CD4-positive, alpha-beta T cell (primary cell): ENCODE results near the gene PDZRN4. TPM values are rescaled to one million over a fixed set of nuclear protein-coding genes. Genes with fewer than 3 reads are reported as not detected.

Experiments
- ATAC-seq: fragments of 200-7000 bp; cut with Tn5 transposase; one replicate; pipeline ENCODE4 v1.10.0; 2022; ENCODE audit warnings: mild to moderate bottlenecking; ENCODE audit not compliant: poor library complexity
- CTCF ChIA-PET: fragments of 350-600 bp; sonication (Branson Sonifier 250); formaldehyde crosslinking; loops from one replicate; lab custom pipeline; 2021; ENCODE audit warnings: antibody characterized with exemption, inconsistent platforms; lab: Charles Lee
- POLR2A ChIA-PET: fragments of 350-600 bp; sonication (Branson Sonifier 250); formaldehyde crosslinking; loops from one replicate; lab custom pipeline; 2021; ENCODE audit warnings: antibody characterized with exemption, inconsistent platforms; lab: Charles Lee
- DNase-seq, 14 experiments: peaks; one replicate each; pipeline ENCODE4 v3.0.0-alpha.2; 2013 to 2020; ENCODE audit warnings: mixed read lengths in 2 of 14
- H3K27ac ChIP-seq, 2 donors: one replicate each; pipeline versions ENCODE4 v1.5.1 to v1.7.0; 2013; ENCODE audit warnings: low read length in 2 of 2, low read depth in 1 of 2, mild to moderate bottlenecking in 1 of 2
- H3K27me3 ChIP-seq, 2 experiments: 1 replicate in 1 of 2; 2 replicates in 1 of 2; pipeline versions ENCODE4 v1.6.1 to v1.7.0; 2013; ENCODE audit warnings: low read length in 2 of 2, control low read depth in 1 of 2, mild to moderate bottlenecking in 1 of 2, moderate library complexity in 1 of 2; ENCODE audit not compliant: insufficient read depth in 2 of 2, control insufficient read depth in 1 of 2
- H3K36me3 ChIP-seq: one replicate; pipeline ENCODE4 v1.6.1; 2013; ENCODE audit warnings: low read length, control low read depth; ENCODE audit not compliant: insufficient read depth
- H3K4me1 ChIP-seq: one replicate; pipeline ENCODE4 v1.6.1; 2013; ENCODE audit warnings: low read length, control low read depth; ENCODE audit not compliant: insufficient read depth
- H3K4me3 ChIP-seq: one replicate; pipeline ENCODE4 v1.5.1; 2013; ENCODE audit warnings: mild to moderate bottlenecking, low read length, moderate library complexity
- H3K9me3 ChIP-seq, 2 experiments: 1 replicate in 1 of 2; 2 replicates in 1 of 2; pipeline versions ENCODE4 v1.6.1 to v1.7.0; 2013; ENCODE audit warnings: low read length in 2 of 2, mild to moderate bottlenecking in 2 of 2, control low read depth in 1 of 2, moderate library complexity in 1 of 2; ENCODE audit not compliant: control insufficient read depth in 1 of 2, insufficient read depth in 1 of 2
- H3K27ac Mint-ChIP-seq: one replicate; pipeline ENCODE4 v1.8.0; 2020; ENCODE audit warnings: mixed read lengths
- H3K27me3 Mint-ChIP-seq: one replicate; pipeline ENCODE4 v1.8.0; 2021; ENCODE audit warnings: mixed read lengths
- H3K36me3 Mint-ChIP-seq: one replicate; pipeline ENCODE4 v1.8.0; 2021; ENCODE audit warnings: low read depth, mixed read lengths
- H3K4me1 Mint-ChIP-seq: one replicate; pipeline ENCODE4 v1.8.0; 2021; ENCODE audit warnings: low read depth, mixed read lengths
- H3K4me3 Mint-ChIP-seq: one replicate; pipeline ENCODE4 v1.8.0; 2020; ENCODE audit warnings: mild to moderate bottlenecking, mixed read lengths
- H3K9me3 Mint-ChIP-seq: one replicate; pipeline ENCODE4 v1.8.0; 2020; ENCODE audit warnings: mixed read lengths
- intact Hi-C, 2 experiments: fragments of 100-400 bp; cut with DNase I in 1 of 2; cut with micrococcal nuclease in 1 of 2; formaldehyde crosslinking; loops; one replicate each; pipeline versions ENCODE4 v1.15.1 to v1.9.0; 2023 to 2025; cut with DNase I, micrococcal nuclease
- total RNA-seq, 174 experiments: library from RNA in 2 of 174; stranded (reverse) in 2 of 174; gene quantifications; one replicate each; pipeline ENCODE4 v1.2.3 and lab custom pipeline; 2021 to 2026
- TF ChIP-seq, protein P1 (sequence below): fragments of 200-600 bp; IDR thresholded peaks from one replicate; pipeline ENCODE4 v1.8.0; 2022; ENCODE audit warnings: antibody characterized with exemption, mild to moderate bottlenecking

Gene PDZRN4
- total RNA-seq, 2 experiments from 2014 or later, result not detected

GRCh38 chr12:41453409-41453808 is 265.3 kb downstream of the PDZRN4 start:
- no peaks in the 10 kb centered on the region for H3K36me3 Mint-ChIP-seq
- CTCF ChIA-PET, result no interaction called here
- H3K27me3 Mint-ChIP-seq, result no peaks in the 10 kb centered on the region
- no peak overlapping the region for H3K4me3 ChIP-seq
- intact Hi-C loops, result no loop called here
- no peak for DNase-seq
- H3K4me3 Mint-ChIP-seq, result no peak overlapping the region
- H3K27me3 ChIP-seq, result no peaks in the 10 kb centered on the region
- H3K36me3 ChIP-seq, result no peaks in the 10 kb centered on the region
- H3K4me1 Mint-ChIP-seq, result no peaks in the 10 kb centered on the region
- no peak for ATAC-seq
- H3K4me1 ChIP-seq, result no peaks in the 10 kb centered on the region
- H3K9me3 Mint-ChIP-seq, result no peaks in the 10 kb centered on the region
- H3K27ac ChIP-seq, result no peak overlapping the region
- POLR2A ChIA-PET, result no interaction called here
- H3K27ac Mint-ChIP-seq, result no peak overlapping the region
- TF ChIP-seq, protein P1, sequence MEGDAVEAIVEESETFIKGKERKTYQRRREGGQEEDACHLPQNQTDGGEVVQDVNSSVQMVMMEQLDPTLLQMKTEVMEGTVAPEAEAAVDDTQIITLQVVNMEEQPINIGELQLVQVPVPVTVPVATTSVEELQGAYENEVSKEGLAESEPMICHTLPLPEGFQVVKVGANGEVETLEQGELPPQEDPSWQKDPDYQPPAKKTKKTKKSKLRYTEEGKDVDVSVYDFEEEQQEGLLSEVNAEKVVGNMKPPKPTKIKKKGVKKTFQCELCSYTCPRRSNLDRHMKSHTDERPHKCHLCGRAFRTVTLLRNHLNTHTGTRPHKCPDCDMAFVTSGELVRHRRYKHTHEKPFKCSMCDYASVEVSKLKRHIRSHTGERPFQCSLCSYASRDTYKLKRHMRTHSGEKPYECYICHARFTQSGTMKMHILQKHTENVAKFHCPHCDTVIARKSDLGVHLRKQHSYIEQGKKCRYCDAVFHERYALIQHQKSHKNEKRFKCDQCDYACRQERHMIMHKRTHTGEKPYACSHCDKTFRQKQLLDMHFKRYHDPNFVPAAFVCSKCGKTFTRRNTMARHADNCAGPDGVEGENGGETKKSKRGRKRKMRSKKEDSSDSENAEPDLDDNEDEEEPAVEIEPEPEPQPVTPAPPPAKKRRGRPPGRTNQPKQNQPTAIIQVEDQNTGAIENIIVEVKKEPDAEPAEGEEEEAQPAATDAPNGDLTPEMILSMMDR, result no peak
- H3K9me3 ChIP-seq, result no peaks in the 10 kb centered on the region

DNA sequence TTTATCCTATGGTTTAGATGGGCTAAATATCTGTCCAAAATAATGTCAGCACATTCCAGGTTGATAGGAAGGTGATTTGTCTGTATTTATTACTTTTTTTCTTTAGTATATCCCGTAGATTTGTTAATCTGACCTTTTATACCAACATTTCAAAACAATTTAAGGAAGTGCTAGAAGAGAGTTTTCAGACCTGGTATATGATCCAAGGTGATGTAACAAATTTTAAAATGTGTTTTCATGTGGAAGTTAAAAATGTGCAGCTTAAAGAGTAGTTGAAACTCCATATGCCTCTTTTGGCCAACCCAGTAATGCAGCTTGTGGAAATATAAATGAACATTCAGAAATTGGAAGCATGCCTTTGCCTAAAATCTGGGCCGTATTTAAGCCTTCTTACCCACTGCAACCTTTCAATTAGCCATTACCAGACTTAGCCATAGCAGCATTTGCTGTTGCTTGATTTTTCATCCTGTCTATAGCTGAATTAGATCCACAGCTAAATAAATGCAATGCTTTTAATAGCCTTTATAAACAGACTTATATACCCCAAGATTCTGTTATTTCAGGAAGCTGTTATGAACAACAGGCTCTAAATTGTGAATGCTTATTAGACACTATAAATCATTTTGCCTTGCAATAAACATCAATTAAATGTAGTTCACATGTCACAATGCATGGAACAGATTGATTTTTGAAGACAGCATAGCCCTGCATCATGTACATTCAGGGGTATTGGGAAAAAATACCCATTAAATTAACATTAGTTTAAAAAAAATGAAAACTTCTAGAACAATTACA is 271.2 kb downstream of the PDZRN4 start:
- no peaks in the 10 kb centered on the region for H3K36me3 ChIP-seq
- H3K27ac ChIP-seq, result no peak overlapping the region
- H3K9me3 Mint-ChIP-seq, result no peaks in the 10 kb centered on the region
- H3K27me3 Mint-ChIP-seq, result no peaks in the 10 kb centered on the region
- POLR2A ChIA-PET, result no interaction called here
- H3K9me3 ChIP-seq, result no peaks in the 10 kb centered on the region
- H3K4me3 ChIP-seq, result no peak overlapping the region
- ATAC-seq (no peak), DNase-seq (no peak)
- TF ChIP-seq, protein P1, result no peak
- H3K27me3 ChIP-seq, result no peaks in the 10 kb centered on the region
- H3K36me3 Mint-ChIP-seq, result no peaks in the 10 kb centered on the region
- intact Hi-C loops, result no loop called here
- H3K4me1 Mint-ChIP-seq, result no peaks in the 10 kb centered on the region
- no peaks in the 10 kb centered on the region for H3K4me1 ChIP-seq
- no peak overlapping the region for H3K4me3 Mint-ChIP-seq
- CTCF ChIA-PET, result no interaction called here
- H3K27ac Mint-ChIP-seq, result no peak overlapping the region

GRCh38 chr12:41459906-41460214 is 271.7 kb downstream of the PDZRN4 start:
- H3K27ac ChIP-seq, result no peak overlapping the region
- Mint-ChIP-seq H3K9me3 (no peaks in the 10 kb centered on the region), H3K36me3 (no peaks in the 10 kb centered on the region), H3K27me3 (no peaks in the 10 kb centered on the region), H3K4me1 (no peaks in the 10 kb centered on the region), H3K27ac (no peak overlapping the region), H3K4me3 (no peak overlapping the region)
- TF ChIP-seq, protein P1, result no peak
- ChIA-PET POLR2A (no interaction called here), CTCF (no interaction called here)
- no peaks in the 10 kb centered on the region for H3K9me3 ChIP-seq
- no peak overlapping the region for H3K4me3 ChIP-seq
- H3K36me3 ChIP-seq, result no peaks in the 10 kb centered on the region
- no peaks in the 10 kb centered on the region for H3K27me3 ChIP-seq
- DNase-seq, result no peak
- no peaks in the 10 kb centered on the region for H3K4me1 ChIP-seq
- intact Hi-C loops, result no loop called here
- no peak for ATAC-seq
